22Rv1 (cell line): ENCODE data around the gene CCNF.

ENCODE experiments used
- CTCF ChIP-seq: fragments of 450-650 bp; IDR thresholded peaks from 2 replicates; pipeline ENCODE4 v1.5.1; 2017; ENCODE audit warnings: mild to moderate bottlenecking
- ZFX ChIP-seq: fragments of 450-650 bp; IDR thresholded peaks from 2 replicates; pipeline ENCODE4 v1.6.1; 2017; ENCODE audit warnings: antibody characterized with exemption, borderline replicate concordance

GRCh38 chr16:2490190-2491105 lies 61.2 kb downstream of the CCNF start:
- no peak for TF ChIP-seq CTCF
- TF ChIP-seq ZFX: no peak
